ENCODE measurements around the gene GSE1. TPM values are rescaled to one million over a fixed set of nuclear protein-coding genes. Genes with fewer than 3 reads are reported as not detected.

Gene GSE1
- total and polyA plus RNA-seq, 2 of the 13 experiments (the other 11 are each of a cell fraction or from before 2014, with no cell fraction given): 16.1 to 31.2 TPM

GRCh38 chr16:85612191-85612800 lies 826 bp upstream of the GSE1 start (continued):
- TF ChIP-seq HOXA7 (CRISPR knock-in tag; IDR thresholded peaks at IDR 0.05): no peak
- TF ChIP-seq ZNF652 (CRISPR knock-in tag; IDR thresholded peaks at IDR 0.05; ENCODE audit: borderline replicate concordance, low read depth): no peak; the same call in 1 of the 2 replicates
- TF ChIP-seq CBX2 (IDR thresholded peaks at IDR 0.05; ENCODE audit: low read depth, low read length): no peak
- no peak for TF ChIP-seq CBX2 (CRISPR knock-in tag; IDR thresholded peaks at IDR 0.05; ENCODE audit: low read depth)
- TF ChIP-seq ZNF629 (CRISPR knock-in tag; conservative IDR thresholded peaks at IDR 0.05): no peak
- TF ChIP-seq FOXA1 (IDR thresholded peaks at IDR 0.05): no peak
- no peak for TF ChIP-seq FOXA1 (CRISPR knock-in tag; IDR thresholded peaks at IDR 0.05)
- TF ChIP-seq FOXK1 (CRISPR knock-in tag; IDR thresholded peaks at IDR 0.05; ENCODE audit: borderline replicate concordance, low read depth): no peak
- no peak for TF ChIP-seq KDM1A (CRISPR knock-in tag; IDR thresholded peaks at IDR 0.05)
- 0 out of 2 replicates have a peak, but pooled peaks have one; percentile 3 for TF ChIP-seq ZNF362 (CRISPR knock-in tag; IDR thresholded peaks at IDR 0.05; ENCODE audit: borderline replicate concordance)
- no peak for TF ChIP-seq ADNP (CRISPR knock-in tag; IDR thresholded peaks at IDR 0.05)
- peak; percentile 8; the same call in 1 of the 2 replicates for TF ChIP-seq E2F1 (CRISPR knock-in tag; IDR thresholded peaks at IDR 0.05)
- TF ChIP-seq ASH2L (IDR thresholded peaks at IDR 0.05; ENCODE audit: insufficient read length, low read depth, low read length): no peak
- TF ChIP-seq ZBTB46 (CRISPR knock-in tag; IDR thresholded peaks at IDR 0.05; ENCODE audit: borderline replicate concordance): no peak
- TF ChIP-seq PTBP1 (IDR thresholded peaks at IDR 0.05; ENCODE audit: low read depth, low read length, poor library complexity, severe bottlenecking): no peak
- no peak; the same call in 1 of the 2 replicates for TF ChIP-seq NR2F2 (IDR thresholded peaks at IDR 0.05; ENCODE audit: borderline replicate concordance, low read depth)
- peak; percentile 5 for TF ChIP-seq RBM39 (IDR thresholded peaks at IDR 0.05; ENCODE audit: low read depth, low read length, poor library complexity, severe bottlenecking)
- TF ChIP-seq RNF2 (conservative IDR thresholded peaks at IDR 0.05; ENCODE audit: low read depth): no peak
- TF ChIP-seq ZNF615 (CRISPR knock-in tag; IDR thresholded peaks at IDR 0.05; ENCODE audit: borderline replicate concordance): no peak
- no peak for TF ChIP-seq ATF3 (CRISPR knock-in tag; IDR thresholded peaks at IDR 0.05)
- no peak for TF ChIP-seq ZBTB44 (CRISPR knock-in tag; IDR thresholded peaks at IDR 0.05)
- TF ChIP-seq NFYB (CRISPR knock-in tag; IDR thresholded peaks at IDR 0.05): no peak
- no peak for TF ChIP-seq ZSCAN31 (CRISPR knock-in tag; IDR thresholded peaks at IDR 0.05; ENCODE audit: low read depth)
- TF ChIP-seq PLSCR1 (CRISPR knock-in tag; IDR thresholded peaks at IDR 0.05; ENCODE audit: borderline replicate concordance): no peak
- TF ChIP-seq ATF1 (CRISPR knock-in tag; IDR thresholded peaks at IDR 0.05): no peak
